Measurements from ENCODE around the gene FUBP3.
"Not testable (repeated sequence)": the region's sequence is repeated elsewhere in the genome, so short reads cannot be mapped to it uniquely, and the experiment has no call there.

The FUBP3 gene

GRCh38 chr9:130543368-130543767 lies 36.0 kb upstream of the FUBP3 start:
- no peaks in the 10 kb centered on the region for H3K36me3 ChIP-seq (ENCODE audit: control insufficient read depth, insufficient read depth, low read length)
- no peak overlapping the region for H3K4me3 ChIP-seq (ENCODE audit: low read length)
- no peak overlapping the region for H3K9ac ChIP-seq (ENCODE audit: low read length)
- no peak overlapping the region for H3K27ac ChIP-seq (ENCODE audit: low read depth, low read length)
- H3K27me3 ChIP-seq (ENCODE audit: control insufficient read depth, insufficient read depth, low read length) = peaks cover 13% of the 10 kb centered on the region
- no peaks in the 10 kb centered on the region for H3K4me1 ChIP-seq (ENCODE audit: control insufficient read depth, insufficient read depth, low read length)

GRCh38 chr9:130543859-130544258 lies 35.5 kb upstream of the FUBP3 start:
- peaks cover 9% of the 10 kb centered on the region for H3K27me3 ChIP-seq (ENCODE audit: control insufficient read depth, insufficient read depth, low read length)
- H3K27ac ChIP-seq (ENCODE audit: low read depth, low read length) = no peak overlapping the region
- no peak overlapping the region for H3K4me3 ChIP-seq (ENCODE audit: low read length)
- H3K4me1 ChIP-seq (ENCODE audit: control insufficient read depth, insufficient read depth, low read length) = no peaks in the 10 kb centered on the region
- H3K9ac ChIP-seq (ENCODE audit: low read length) = no peak overlapping the region
- no peaks in the 10 kb centered on the region for H3K36me3 ChIP-seq (ENCODE audit: control insufficient read depth, insufficient read depth, low read length)

- Histone ChIP-seq H3K36me3 (ENCODE audit: control insufficient read depth, insufficient read depth, low read length) (no peaks in the 10 kb centered on the region), H3K27me3 (ENCODE audit: control insufficient read depth, insufficient read depth, low read length) (peaks cover 5% of the 10 kb centered on the region), H3K9ac (ENCODE audit: low read length) (no peak overlapping the region), H3K4me3 (ENCODE audit: low read length) (no peak overlapping the region), H3K4me1 (ENCODE audit: control insufficient read depth, insufficient read depth, low read length) (no peaks in the 10 kb centered on the region), H3K27ac (ENCODE audit: low read depth, low read length) (no peak overlapping the region)
These were observed 35.0 kb upstream of the FUBP3 start for GRCh38 chr9:130544364-130544763.

GRCh38 chr9:130548103-130548502 lies 31.3 kb upstream of the FUBP3 start:
- H3K4me1 ChIP-seq (ENCODE audit: control insufficient read depth, insufficient read depth, low read length) = no peaks in the 10 kb centered on the region

GRCh38 chr9:130549093-130549735 lies 30.2 kb upstream of the FUBP3 start:
- H3K27ac ChIP-seq (ENCODE audit: low read depth, low read length) = no peak overlapping the region
- no peaks in the 10 kb centered on the region for H3K4me1 ChIP-seq (ENCODE audit: control insufficient read depth, insufficient read depth, low read length)
- no peak overlapping the region for H3K4me3 ChIP-seq (ENCODE audit: low read length)
- no peak overlapping the region for H3K9ac ChIP-seq (ENCODE audit: low read length)
- peaks cover 5% of the 10 kb centered on the region for H3K27me3 ChIP-seq (ENCODE audit: control insufficient read depth, insufficient read depth, low read length)
- H3K36me3 ChIP-seq (ENCODE audit: control insufficient read depth, insufficient read depth, low read length) = no peaks in the 10 kb centered on the region

More at GRCh38 chr9:130548103-130548502, 31.3 kb upstream of the FUBP3 start:
- Histone ChIP-seq H3K27me3 (ENCODE audit: control insufficient read depth, insufficient read depth, low read length) (peaks cover 5% of the 10 kb centered on the region), H3K27ac (ENCODE audit: low read depth, low read length) (no peak overlapping the region), H3K9ac (ENCODE audit: low read length) (no peak overlapping the region), H3K4me3 (ENCODE audit: low read length) (no peak overlapping the region), H3K36me3 (ENCODE audit: control insufficient read depth, insufficient read depth, low read length) (no peaks in the 10 kb centered on the region)

GRCh38 chr9:130554606-130555005 lies 24.8 kb upstream of the FUBP3 start:
- no peaks in the 10 kb centered on the region for H3K4me1 ChIP-seq (ENCODE audit: control insufficient read depth, insufficient read depth, low read length)
- H3K27me3 ChIP-seq (ENCODE audit: control insufficient read depth, insufficient read depth, low read length) = peaks cover 5% of the 10 kb centered on the region
- H3K4me3 ChIP-seq (ENCODE audit: low read length) = no peak overlapping the region
- no peaks in the 10 kb centered on the region for H3K36me3 ChIP-seq (ENCODE audit: control insufficient read depth, insufficient read depth, low read length)
- H3K27ac ChIP-seq (ENCODE audit: low read depth, low read length) = no peak overlapping the region
- H3K9ac ChIP-seq (ENCODE audit: low read length) = no peak overlapping the region

GRCh38 chr9:130555061-130555460 lies 24.3 kb upstream of the FUBP3 start:
- H3K4me3 ChIP-seq (ENCODE audit: low read length) = no peak overlapping the region
- H3K27ac ChIP-seq (ENCODE audit: low read depth, low read length) = no peak overlapping the region
- peaks cover 5% of the 10 kb centered on the region for H3K27me3 ChIP-seq (ENCODE audit: control insufficient read depth, insufficient read depth, low read length)
- no peaks in the 10 kb centered on the region for H3K36me3 ChIP-seq (ENCODE audit: control insufficient read depth, insufficient read depth, low read length)
- no peak overlapping the region for H3K9ac ChIP-seq (ENCODE audit: low read length)
- no peaks in the 10 kb centered on the region for H3K4me1 ChIP-seq (ENCODE audit: control insufficient read depth, insufficient read depth, low read length)

GRCh38 chr9:130555968-130556367 lies 23.4 kb upstream of the FUBP3 start:
- no peaks in the 10 kb centered on the region for H3K36me3 ChIP-seq (ENCODE audit: control insufficient read depth, insufficient read depth, low read length)
- no peak overlapping the region for H3K4me3 ChIP-seq (ENCODE audit: low read length)
- H3K27ac ChIP-seq (ENCODE audit: low read depth, low read length) = no peak overlapping the region
- no peak overlapping the region for H3K9ac ChIP-seq (ENCODE audit: low read length)
- peaks cover 5% of the 10 kb centered on the region for H3K27me3 ChIP-seq (ENCODE audit: control insufficient read depth, insufficient read depth, low read length)
- no peaks in the 10 kb centered on the region for H3K4me1 ChIP-seq (ENCODE audit: control insufficient read depth, insufficient read depth, low read length)

- H3K9ac ChIP-seq (ENCODE audit: low read length) = no peak overlapping the region
- H3K4me1 ChIP-seq (ENCODE audit: control insufficient read depth, insufficient read depth, low read length) = no peaks in the 10 kb centered on the region
- H3K27me3 ChIP-seq (ENCODE audit: control insufficient read depth, insufficient read depth, low read length) = peaks cover 5% of the 10 kb centered on the region
- H3K27ac ChIP-seq (ENCODE audit: low read depth, low read length) = no peak overlapping the region
- no peaks in the 10 kb centered on the region for H3K36me3 ChIP-seq (ENCODE audit: control insufficient read depth, insufficient read depth, low read length)
- H3K4me3 ChIP-seq (ENCODE audit: low read length) = no peak overlapping the region
These were observed 22.8 kb upstream of the FUBP3 start for GRCh38 chr9:130556396-130557076.

GRCh38 chr9:130557077-130557468 lies 22.3 kb upstream of the FUBP3 start:
- Histone ChIP-seq H3K27me3 (ENCODE audit: control insufficient read depth, insufficient read depth, low read length) (peaks cover 3% of the 10 kb centered on the region), H3K27ac (ENCODE audit: low read depth, low read length) (no peak overlapping the region), H3K4me3 (ENCODE audit: low read length) (no peak overlapping the region), H3K4me1 (ENCODE audit: control insufficient read depth, insufficient read depth, low read length) (no peaks in the 10 kb centered on the region), H3K36me3 (ENCODE audit: control insufficient read depth, insufficient read depth, low read length) (no peaks in the 10 kb centered on the region), H3K9ac (ENCODE audit: low read length) (no peak overlapping the region)

GRCh38 chr9:130561056-130561455 lies 18.3 kb upstream of the FUBP3 start:
- H3K4me3 ChIP-seq (ENCODE audit: low read length) = no peak overlapping the region
- no peaks in the 10 kb centered on the region for H3K4me1 ChIP-seq (ENCODE audit: control insufficient read depth, insufficient read depth, low read length)
- H3K36me3 ChIP-seq (ENCODE audit: control insufficient read depth, insufficient read depth, low read length) = no peaks in the 10 kb centered on the region
- no peak overlapping the region for H3K9ac ChIP-seq (ENCODE audit: low read length)
- H3K27me3 ChIP-seq (ENCODE audit: control insufficient read depth, insufficient read depth, low read length) = no peaks in the 10 kb centered on the region
- H3K27ac ChIP-seq (ENCODE audit: low read depth, low read length) = no peak overlapping the region

GRCh38 chr9:130562525-130562924 lies 16.9 kb upstream of the FUBP3 start:
- not testable (repeated sequence) for H3K36me3 ChIP-seq (ENCODE audit: control insufficient read depth, insufficient read depth, low read length); H3K4me3 ChIP-seq (ENCODE audit: low read length); H3K9ac ChIP-seq (ENCODE audit: low read length); H3K27me3 ChIP-seq (ENCODE audit: control insufficient read depth, insufficient read depth, low read length); H3K27ac ChIP-seq (ENCODE audit: low read depth, low read length); H3K4me1 ChIP-seq (ENCODE audit: control insufficient read depth, insufficient read depth, low read length)

GRCh38 chr9:130563797-130564196 lies 15.6 kb upstream of the FUBP3 start:
- Histone ChIP-seq H3K4me1 (ENCODE audit: control insufficient read depth, insufficient read depth, low read length) (no peaks in the 10 kb centered on the region), H3K27me3 (ENCODE audit: control insufficient read depth, insufficient read depth, low read length) (no peaks in the 10 kb centered on the region), H3K27ac (ENCODE audit: low read depth, low read length) (no peak overlapping the region), H3K4me3 (ENCODE audit: low read length) (no peak overlapping the region), H3K36me3 (ENCODE audit: control insufficient read depth, insufficient read depth, low read length) (no peaks in the 10 kb centered on the region), H3K9ac (ENCODE audit: low read length) (no peak overlapping the region)

Measured in rectal smooth muscle tissue (tissue), 1 donor.